HepG2 (cell line): ENCODE data around the gene PRKCG. TPM values are rescaled to one million over a fixed set of nuclear protein-coding genes. Genes with fewer than 3 reads are reported as not detected.

ENCODE experiments used
- ATAC-seq: fragments of 200-7000 bp; cut with Tn5 transposase; 3 replicates; pipeline ENCODE4 v1.9.1; 2020; ENCODE audit warnings: mild to moderate bottlenecking, moderate library complexity
- BruUV-seq: library from RNA; stranded (reverse); fragments of 400-500 nt; replicated peaks from 2 replicates; lab custom pipeline; 2021; lab: Mats Ljungman, UMichigan
- CTCF ChIA-PET: fragments of 300-600 bp; formaldehyde crosslinking; extraction: SDS; loops from one replicate; lab custom pipeline; 2021; ENCODE audit warnings: low total read pairs, inconsistent platforms, low intra/inter-chr PET ratio; lab: Yijun Ruan, JAX
- POLR2A ChIA-PET: fragments of 350-600 bp; sonication (Branson Sonifier 250); formaldehyde crosslinking; loops from one replicate; lab custom pipeline; 2020; ENCODE audit warnings: antibody characterized with exemption, inconsistent platforms; lab: Yijun Ruan, JAX
- DNase-seq: peaks from one replicate; pipeline ENCODE4 v3.0.0-alpha.2; 2015; ENCODE audit warnings: low spot score
- FAIRE-seq: peaks from 3 replicates; lab custom pipeline; 2011; peaks lifted over from hg19 to GRCh38; lab: Jason Lieb, UNC
- H2AFZ ChIP-seq: one replicate; pipeline ENCODE4 v1.6.1; 2011; ENCODE audit warnings: low read length, inconsistent platforms
- H3K27ac ChIP-seq: fragments of 300-600 bp; 3 replicates; pipeline ENCODE4 v1.8.0; 2011; ENCODE audit warnings: mixed run types, mild to moderate bottlenecking, mixed read lengths, low read length, inconsistent platforms; ENCODE audit not compliant: insufficient read depth; ENCODE audit errors: extremely low read length
- H3K27me3 ChIP-seq, 2 experiments: fragments of 200-600 bp in 1 of 2; 2 replicates in 1 of 2; 3 replicates in 1 of 2; pipeline versions ENCODE4 v1.6.0 to v1.8.0; 2011; ENCODE audit warnings: low read length in 2 of 2, mild to moderate bottlenecking in 2 of 2, moderate library complexity in 2 of 2, inconsistent platforms in 1 of 2; ENCODE audit not compliant: insufficient read depth in 2 of 2, control insufficient read depth in 1 of 2
- H3K36me3 ChIP-seq, 2 experiments: fragments of 200-600 bp in 1 of 2; replicated peaks in 1 of 2; 2 replicates in 1 of 2; 3 replicates in 1 of 2; pipeline versions ENCODE4 v1.5.1 to v1.8.0; 2011; ENCODE audit warnings: low read length in 2 of 2, inconsistent platforms in 1 of 2; ENCODE audit not compliant: insufficient read depth in 2 of 2, control insufficient read depth in 1 of 2
- H3K4me1 ChIP-seq: 2 replicates; pipeline ENCODE4 v1.5.1; 2012; ENCODE audit warnings: low read length, inconsistent platforms; ENCODE audit not compliant: insufficient read depth
- H3K4me2 ChIP-seq: 2 replicates; pipeline ENCODE4 v1.6.0; 2011; ENCODE audit warnings: low read depth, low read length, inconsistent platforms
- H3K4me3 ChIP-seq, 3 experiments: fragments of 200-600 bp in 1 of 3; sonication (generic), shearing (Covaris generic) in 1 of 3; replicated peaks in 1 of 3; 2 replicates each; pipeline ENCODE4 v1.5.1; 2011 to 2016; ENCODE audit warnings: low read length in 3 of 3, inconsistent platforms in 2 of 3, low read depth in 2 of 3, mild to moderate bottlenecking in 2 of 3, control low read depth in 1 of 3, mixed read lengths in 1 of 3; ENCODE audit not compliant: insufficient read depth in 1 of 3
- H3K79me2 ChIP-seq: one replicate; pipeline ENCODE4 v1.6.1; 2011; ENCODE audit warnings: low read length, inconsistent platforms; ENCODE audit not compliant: insufficient read depth
- H3K9ac ChIP-seq: 2 replicates; pipeline ENCODE4 v1.6.0; 2011; ENCODE audit warnings: mild to moderate bottlenecking, low read depth, low read length, inconsistent platforms; ENCODE audit not compliant: insufficient read depth
- H3K9me3 ChIP-seq: 2 replicates; pipeline ENCODE4 v1.5.1; 2012; ENCODE audit warnings: mild to moderate bottlenecking, low read length
- H4K20me1 ChIP-seq: 2 replicates; pipeline ENCODE4 v1.6.0; 2011; ENCODE audit warnings: inconsistent platforms, mild to moderate bottlenecking, low read length, moderate library complexity; ENCODE audit not compliant: insufficient read depth
- ATRX ChIP-seq: sonication (generic); formaldehyde crosslinking; IDR thresholded peaks from 2 replicates; pipeline ENCODE4 v1.4.0; 2020; ENCODE audit warnings: missing genetic modification reagents, borderline replicate concordance
- CHCHD3 ChIP-seq: sonication (generic); formaldehyde crosslinking; IDR thresholded peaks from 2 replicates; pipeline ENCODE4 v1.8.0; 2022; ENCODE audit warnings: mild to moderate bottlenecking, missing genetic modification reagents, moderate library complexity
- KDM4B ChIP-seq: sonication (generic); formaldehyde crosslinking; IDR thresholded peaks from 2 replicates; pipeline ENCODE4 v1.4.0; 2020; ENCODE audit warnings: missing genetic modification reagents
- KLF6 ChIP-seq: IDR thresholded peaks from 2 replicates; pipeline ENCODE4 v1.8.0; 2016; ENCODE audit warnings: missing biosample characterization, missing genetic modification reagents
- MEIS2 ChIP-seq: sonication (generic); formaldehyde crosslinking; IDR thresholded peaks from 2 replicates; pipeline ENCODE4 v1.9.0; 2021; ENCODE audit warnings: mild to moderate bottlenecking, missing genetic modification reagents
- MIER2 ChIP-seq: IDR thresholded peaks from 2 replicates; pipeline ENCODE4 v1.6.1; 2016; ENCODE audit warnings: missing biosample characterization, missing genetic modification reagents
- MXD4 ChIP-seq: IDR thresholded peaks from 2 replicates; pipeline ENCODE4 v1.6.1; 2016; ENCODE audit warnings: mild to moderate bottlenecking, missing biosample characterization, missing genetic modification reagents
- NFYC ChIP-seq: IDR thresholded peaks from 2 replicates; pipeline ENCODE4 v1.6.1; 2016; ENCODE audit warnings: missing genetic modification reagents, missing compliant biosample characterization
- NR2C2 ChIP-seq: sonication (generic); formaldehyde crosslinking; IDR thresholded peaks from 2 replicates; pipeline ENCODE4 v1.4.0; 2020; ENCODE audit warnings: missing genetic modification reagents, mild to moderate bottlenecking, moderate library complexity, borderline replicate concordance
- SATB2 ChIP-seq: sonication (generic); formaldehyde crosslinking; IDR thresholded peaks from 2 replicates; pipeline ENCODE4 v1.5.0; 2020; ENCODE audit warnings: missing genetic modification reagents
- SIN3A ChIP-seq: IDR thresholded peaks from 2 replicates; pipeline ENCODE4 v1.6.1; 2011; ENCODE audit warnings: low read depth, mild to moderate bottlenecking, control low read depth, low read length, borderline replicate concordance
- SMARCC2 ChIP-seq: fragments of 450-650 bp; IDR thresholded peaks from 2 replicates; pipeline ENCODE4 v1.6.1; 2017; ENCODE audit warnings: antibody characterized with exemption, mild to moderate bottlenecking
- ZKSCAN1 ChIP-seq: fragments of 150-350 bp; IDR thresholded peaks from 2 replicates; pipeline ENCODE4 v1.6.1; 2014; ENCODE audit warnings: low read length
- ZNF550 ChIP-seq: sonication (generic); formaldehyde crosslinking; IDR thresholded peaks from 2 replicates; pipeline ENCODE4 v1.4.0; 2020; ENCODE audit warnings: mild to moderate bottlenecking, missing genetic modification reagents, borderline replicate concordance
- ZNF616 ChIP-seq: sonication (generic); formaldehyde crosslinking; IDR thresholded peaks from 2 replicates; pipeline ENCODE4 v1.5.0; 2020; ENCODE audit warnings: low read depth, mild to moderate bottlenecking, missing genetic modification reagents
- ZNF670 ChIP-seq: sonication (generic); formaldehyde crosslinking; IDR thresholded peaks from 2 replicates; pipeline ENCODE4 v1.8.0; 2022; ENCODE audit warnings: mild to moderate bottlenecking, missing genetic modification reagents, borderline replicate concordance
- ZNF781 ChIP-seq: sonication (generic); formaldehyde crosslinking; IDR thresholded peaks from 2 replicates; pipeline ENCODE4 v1.5.1; 2020; ENCODE audit warnings: borderline replicate concordance, mild to moderate bottlenecking, missing genetic modification reagents; ENCODE audit errors: not compliant biosample characterization
- ZNF878 ChIP-seq: sonication (generic); formaldehyde crosslinking; IDR thresholded peaks from 2 replicates; pipeline ENCODE4 v1.8.1; 2023; ENCODE audit warnings: mild to moderate bottlenecking, missing genetic modification reagents, moderate library complexity
- ZSCAN30 ChIP-seq: sonication (generic); formaldehyde crosslinking; IDR thresholded peaks from 2 replicates; pipeline ENCODE4 v1.5.0; 2020; ENCODE audit warnings: mild to moderate bottlenecking, missing genetic modification reagents
- WGBS: methylation state at CpG from one replicate; pipeline ENCODE4 v1.1.6; 2017; ENCODE audit warnings: low lambda C conversion rate; 5-methylcytosine and 5-hydroxymethylcytosine counted together
- in situ Hi-C: cut with HindIII; loops from 2 replicates; pipeline ENCODE4 v1.10.0; 2017; ENCODE audit warnings: low pct_unique_long_range_greater_than_20kb; ENCODE audit not compliant: extremely low pct_ligation_motif_present
- intact Hi-C: fragments of 100-400 bp; cut with micrococcal nuclease; formaldehyde crosslinking; loops from one replicate; pipeline ENCODE4 v1.10.0; 2022; ENCODE audit not compliant: unreplicated experiment
- polyA plus RNA-seq, 8 experiments: library from polyadenylated mRNA; depleted of rRNA in 3 of 8; stranded (reverse) in 7 of 8; unstranded in 1 of 8; fragments of >200 nt; fragmentation: Illumina TruSeq in 4 of 8; extraction: Trizol in 4 of 8; gene quantifications; 2 replicates each; pipeline versions ENCODE4 v1.2.1 to v1.2.3, GENCODE V29; 2011 to 2016; ENCODE audit warnings: low read depth in 4 of 8, missing spikeins in 1 of 8, mixed read lengths in 1 of 8; ENCODE audit not compliant: insufficient read depth in 1 of 8
- total RNA-seq, 5 experiments: library from RNA; depleted of rRNA; stranded (reverse); fragments of >200 nt; fragmentation: Illumina TruSeq; extraction: Trizol; gene quantifications; 2 replicates each; pipeline ENCODE4 v1.2.3, GENCODE V29; 2016; ENCODE audit warnings: low read depth in 1 of 5
- TF ChIP-seq, protein P1 (sequence below): sonication (generic); formaldehyde crosslinking; IDR thresholded peaks from 2 replicates; pipeline ENCODE4 v1.5.0; 2020; ENCODE audit warnings: missing genetic modification reagents
- TF ChIP-seq, protein P2 (sequence below): sonication (generic); formaldehyde crosslinking; IDR thresholded peaks from 2 replicates; pipeline ENCODE4 v1.5.0; 2020; ENCODE audit warnings: missing genetic modification reagents
- TF ChIP-seq, protein P3 (sequence below): sonication (generic); formaldehyde crosslinking; IDR thresholded peaks from 2 replicates; pipeline ENCODE4 v1.4.0; 2020; ENCODE audit warnings: missing genetic modification reagents

The PRKCG gene
- total and polyA plus RNA-seq, 2 of the 13 experiments (the other 11 are each of a cell fraction or from before 2014, with no cell fraction given) = 0.02 to 0.03 TPM

DNA sequence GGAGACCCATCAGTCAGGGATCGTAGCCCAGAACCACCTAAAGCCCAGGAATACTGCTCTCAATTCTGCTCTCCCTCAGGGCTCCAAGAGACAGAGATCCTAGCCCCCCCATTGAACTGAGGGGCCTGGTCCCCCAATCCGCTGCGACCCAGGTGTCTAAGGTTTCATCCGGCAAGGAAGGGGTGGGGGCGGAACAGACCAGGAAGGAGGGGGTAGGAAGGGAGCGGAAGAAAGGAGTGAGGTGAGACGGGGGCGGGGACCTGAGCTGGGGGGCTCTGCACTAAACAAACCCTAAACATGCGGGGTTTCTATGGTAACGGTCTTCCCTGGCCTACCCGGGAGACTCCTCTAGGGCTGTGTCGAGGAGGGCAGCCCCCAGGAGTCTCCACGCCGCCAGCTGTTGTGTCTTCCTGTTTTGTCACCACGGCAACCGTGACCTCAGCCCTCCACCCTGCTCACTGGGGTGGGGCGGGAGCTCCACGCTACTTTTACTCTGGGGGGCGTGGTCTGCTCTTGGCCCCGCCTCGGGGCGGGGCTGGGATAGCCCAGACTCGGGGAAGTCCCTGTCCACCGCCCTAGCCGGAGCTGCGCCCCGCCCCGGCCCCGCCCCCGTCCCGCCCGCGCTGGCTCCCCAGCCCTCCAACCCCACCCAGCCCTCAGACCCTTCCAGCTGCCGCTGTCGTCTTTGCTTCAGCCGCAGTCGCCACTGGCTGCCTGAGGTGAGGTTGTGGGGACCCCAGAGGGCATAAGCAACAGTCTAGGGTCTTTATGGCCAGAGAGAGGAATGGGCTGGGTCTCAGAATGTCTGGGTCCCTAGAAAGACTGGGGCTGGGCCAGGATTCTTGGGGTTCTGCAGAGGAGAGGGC, 14.5 kb upstream of the PRKCG start, which contains the start of gene MYADM:
Gene MYADM, plus strand, starts transcription at position 659 of the 866 bp plus-strand sequence. CDS start 5,647 bp downstream, outside the sequence.
- peak; percentile 59 for FAIRE-seq
- TF ChIP-seq ATRX = no peak
- TF ChIP-seq ZNF878 (CRISPR knock-in tag) = peak; percentile 54; the same call in 1 of the 2 replicates
- TF ChIP-seq, protein P1, sequence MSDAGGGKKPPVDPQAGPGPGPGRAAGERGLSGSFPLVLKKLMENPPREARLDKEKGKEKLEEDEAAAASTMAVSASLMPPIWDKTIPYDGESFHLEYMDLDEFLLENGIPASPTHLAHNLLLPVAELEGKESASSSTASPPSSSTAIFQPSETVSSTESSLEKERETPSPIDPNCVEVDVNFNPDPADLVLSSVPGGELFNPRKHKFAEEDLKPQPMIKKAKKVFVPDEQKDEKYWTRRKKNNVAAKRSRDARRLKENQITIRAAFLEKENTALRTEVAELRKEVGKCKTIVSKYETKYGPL (CRISPR knock-in tag) = no peak
- 0 out of 2 replicates have a peak, but pooled peaks have one; percentile 32 for TF ChIP-seq ZNF670 (CRISPR knock-in tag)
- no peak for TF ChIP-seq MEIS2
- TF ChIP-seq ZNF616 = no peak
- TF ChIP-seq KDM4B (CRISPR knock-in tag) = no peak; the same call in 1 of the 2 replicates
- no peak for TF ChIP-seq MIER2
- TF ChIP-seq CHCHD3 (CRISPR knock-in tag) = no peak
- TF ChIP-seq, protein P2, sequence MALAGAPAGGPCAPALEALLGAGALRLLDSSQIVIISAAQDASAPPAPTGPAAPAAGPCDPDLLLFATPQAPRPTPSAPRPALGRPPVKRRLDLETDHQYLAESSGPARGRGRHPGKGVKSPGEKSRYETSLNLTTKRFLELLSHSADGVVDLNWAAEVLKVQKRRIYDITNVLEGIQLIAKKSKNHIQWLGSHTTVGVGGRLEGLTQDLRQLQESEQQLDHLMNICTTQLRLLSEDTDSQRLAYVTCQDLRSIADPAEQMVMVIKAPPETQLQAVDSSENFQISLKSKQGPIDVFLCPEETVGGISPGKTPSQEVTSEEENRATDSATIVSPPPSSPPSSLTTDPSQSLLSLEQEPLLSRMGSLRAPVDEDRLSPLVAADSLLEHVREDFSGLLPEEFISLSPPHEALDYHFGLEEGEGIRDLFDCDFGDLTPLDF (CRISPR knock-in tag) = no peak
- no peak for TF ChIP-seq SATB2 (CRISPR knock-in tag)
- no peak for TF ChIP-seq KLF6 (CRISPR knock-in tag)
- peak; percentile 50; the same call in 1 of the 2 replicates for TF ChIP-seq NR2C2 (CRISPR knock-in tag)
- TF ChIP-seq ZKSCAN1 = peak; percentile 16; the same call in 1 of the 2 replicates
- peak; percentile 14; the same call in 1 of the 2 replicates for TF ChIP-seq NFYC (CRISPR knock-in tag)
- no peak for TF ChIP-seq SMARCC2
- peak; percentile 97 for TF ChIP-seq SIN3A
- TF ChIP-seq ZNF550 (CRISPR knock-in tag) = no peak
- TF ChIP-seq, protein P3, sequence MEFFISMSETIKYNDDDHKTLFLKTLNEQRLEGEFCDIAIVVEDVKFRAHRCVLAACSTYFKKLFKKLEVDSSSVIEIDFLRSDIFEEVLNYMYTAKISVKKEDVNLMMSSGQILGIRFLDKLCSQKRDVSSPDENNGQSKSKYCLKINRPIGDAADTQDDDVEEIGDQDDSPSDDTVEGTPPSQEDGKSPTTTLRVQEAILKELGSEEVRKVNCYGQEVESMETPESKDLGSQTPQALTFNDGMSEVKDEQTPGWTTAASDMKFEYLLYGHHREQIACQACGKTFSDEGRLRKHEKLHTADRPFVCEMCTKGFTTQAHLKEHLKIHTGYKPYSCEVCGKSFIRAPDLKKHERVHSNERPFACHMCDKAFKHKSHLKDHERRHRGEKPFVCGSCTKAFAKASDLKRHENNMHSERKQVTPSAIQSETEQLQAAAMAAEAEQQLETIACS (CRISPR knock-in tag) = no peak
- no peak for TF ChIP-seq ZSCAN30 (CRISPR knock-in tag)
- no peak for TF ChIP-seq ZNF781 (CRISPR knock-in tag)
- TF ChIP-seq MXD4 = peak; percentile 56; the same call in 1 of the 2 replicates

More for the DNA sequence above, 14.5 kb upstream of the PRKCG start, which contains the start of gene MYADM:
- intact Hi-C loops = no loop called here
- Histone ChIP-seq H3K79me2 (peaks cover 33% of the 10 kb centered on the region), H3K27me3 (no peaks in the 10 kb centered on the region; a peak in 1 of 5 replicates), H4K20me1 (peaks cover 16% of the 10 kb centered on the region; the same call in 1 of the 2 replicates), H3K9me3 (no peaks in the 10 kb centered on the region), H3K4me3 (peak within 1 kb of the TSS; percentile 79 to 99 (median 99)), H3K36me3 (peaks cover 2 to 17% of the 10 kb centered on the region in 2 experiments; a peak in 2 of 5 replicates), H3K27ac (peak within 1 kb of the TSS; percentile 100), H3K4me2 (peak within 1 kb of the TSS; percentile 93), H3K9ac (peak within 1 kb of the TSS; percentile 100), H3K4me1 (peaks cover 32% of the 10 kb centered on the region), H2AFZ (no peak within 1 kb of the TSS)
- in situ Hi-C loops = no loop called here
- peak; percentile 33 for ATAC-seq
- WGBS = under 1% methylated on average over 11 of the region's 37 CpGs
- peak; percentile 98 for DNase-seq
- POLR2A ChIA-PET = interaction anchor here (0.6 to 5.6 kb wide), 14 partner anchors 9 to 333 kb away, joined by 3 to 102 read pairs (median 4); partner anchors contain the start of genes CNOT3, MBOAT7, PRKCG and RPS9
- CTCF ChIA-PET = no interaction called here
- TSS peak; percentile 38 for BruUV-seq
